ENCODE measurements around the gene FCN3. TPM values are rescaled to one million over a fixed set of nuclear protein-coding genes. Genes with fewer than 3 reads are reported as not detected.

Gene FCN3
- total and polyA plus RNA-seq, 2 donors (not counting 3 experiments of a cell fraction or from before 2014, with no cell fraction given) = 0.15 TPM; not detected in 1

- Histone ChIP-seq H4K20me1 (replicated peaks; ENCODE audit: control insufficient read depth, extremely low read depth, insufficient read depth, low read length) (no peaks in the 10 kb centered on the region), H3K36me3 (ENCODE audit: control insufficient read depth in 2 of 2, extremely low read depth in 1 of 2, insufficient read depth in 2 of 2, low read length in 2 of 2) (peaks cover 3 to 7% of the 10 kb centered on the region in 2 experiments), H3K27ac (ENCODE audit: insufficient read depth, low read depth, low read length) (peak within 1 kb of the TSS; percentile 77), H3K4me1 (ENCODE audit: control insufficient read depth, extremely low read depth, insufficient read depth, low read length) (peaks cover 11% of the 10 kb centered on the region), H3K9ac (replicated peaks; ENCODE audit: extremely low read depth, insufficient read depth, low read length) (peak within 1 kb of the TSS; percentile 92), H3K27me3 (ENCODE audit: control insufficient read depth in 2 of 2, insufficient read depth in 2 of 2, low read length in 2 of 2) (no peaks in the 10 kb centered on the region), H3K4me3 (replicated peaks in 1 of 3; ENCODE audit: insufficient read depth in 1 of 3, low read depth in 1 of 3, low read length in 3 of 3) (peak within 1 kb of the TSS; percentile 47 to 82 (median 68)), H3K4me2 (ENCODE audit: insufficient read depth, low read length) (peak within 1 kb of the TSS; percentile 90), H2AFZ (ENCODE audit: low read depth, low read length) (peak within 1 kb of the TSS; percentile 99), H3K9me3 (replicated peaks; ENCODE audit: control insufficient read depth, insufficient read depth, low read length) (no peaks in the 10 kb centered on the region), H3K79me2 (ENCODE audit: control insufficient read depth, insufficient read depth, low read length) (peaks cover 45% of the 10 kb centered on the region), H3K9me1 (replicated peaks; ENCODE audit: control insufficient read depth, extremely low read depth, insufficient read depth, low read length) (no peaks in the 10 kb centered on the region)
- TF ChIP-seq, protein P1, sequence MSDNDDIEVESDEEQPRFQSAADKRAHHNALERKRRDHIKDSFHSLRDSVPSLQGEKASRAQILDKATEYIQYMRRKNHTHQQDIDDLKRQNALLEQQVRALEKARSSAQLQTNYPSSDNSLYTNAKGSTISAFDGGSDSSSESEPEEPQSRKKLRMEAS (IDR thresholded peaks at IDR 0.05; ENCODE audit: insufficient read depth, insufficient read length) = peak; percentile 17
- no peak for TF ChIP-seq GATA2 (IDR thresholded peaks at IDR 0.05; ENCODE audit: insufficient read depth, insufficient read length, low read depth, low read length)
- TF ChIP-seq POLR2A (IDR thresholded peaks at IDR 0.05; ENCODE audit: low read depth, low read length) = peak; percentile 94
- TF ChIP-seq POLR2AphosphoS5 (IDR thresholded peaks at IDR 0.05; ENCODE audit: insufficient read depth, low read depth, low read length) = peak; percentile 95
- no peak for TF ChIP-seq FOS (IDR thresholded peaks at IDR 0.05; ENCODE audit: borderline replicate concordance, insufficient read depth, low read length)
- TF ChIP-seq JUN (IDR thresholded peaks at IDR 0.05; ENCODE audit: borderline replicate concordance, insufficient read depth, insufficient read length, low read depth) = no peak
- dilution Hi-C loops (cut with MboI; ENCODE audit: extremely low pct_ligation_motif_present, low sequenced_read_pairs) = no loop called here
- no TSS peak for BruUV-seq (replicated peaks)
- FAIRE-seq (peak; percentile 97), DNase-seq (ENCODE audit: low read depth, low spot score) (peak; percentile 97)
- ChIA-PET CTCF (interaction anchor here (0.6 to 1.6 kb wide), 6 partner anchors 11 to 283 kb away, joined by 3 to 20 read pairs (median 3); partner anchors contain the start of gene MAP3K6), POLR2A (no interaction called here)
- intact Hi-C loops (cut with micrococcal nuclease) = loop anchor here (1.0 to 5.0 kb wide), 6 partner anchors 10 to 277 kb away; partner anchors contain the start of genes GPR3 and WASF2
These were observed 52.6 kb downstream of the FCN3 start, which contains the start of gene TMEM222 for GRCh38 chr1:27321813-27322568. Gene TMEM222 (plus strand): TSS chr1:27322163. CDS start chr1:27322198, 35 bp downstream.

Small RNA genes lying within 50 kb of the gene (small RNA-seq; reads per million reads assigned to genes)
- not detected for gene RNU6-48P (ENCODE audit: insufficient read depth, insufficient read length, low read depth, low replicate concordance)

Other genes with a start within 250 kb of the FCN3 start
- 59.2 and 60.5 TPM in 2 replicates for gene SLC9A1, start 219.7 kb downstream of the FCN3 start, total RNA-seq
- 22.8 and 23.7 TPM in 2 replicates for gene SLC9A1, start 219.7 kb downstream of the FCN3 start, polyA plus RNA-seq
- gene WDTC1, start 140.2 kb downstream of the FCN3 start, total RNA-seq = 27.3 and 27.6 TPM in 2 replicates
- 15.4 and 15.9 TPM in 2 replicates for gene WDTC1, start 140.2 kb downstream of the FCN3 start, polyA plus RNA-seq
- 43.1 and 45.8 TPM in 2 replicates for gene TMEM222, start 52.7 kb downstream of the FCN3 start, total RNA-seq
- 76.1 and 103 TPM in 2 replicates for gene TMEM222, start 52.7 kb downstream of the FCN3 start, polyA plus RNA-seq
- not detected in 2 replicates for gene SYTL1, start 32.8 kb downstream of the FCN3 start, total RNA-seq
- 0.04 and 0.29 TPM in 2 replicates for gene SYTL1, start 32.8 kb downstream of the FCN3 start, polyA plus RNA-seq
- gene MAP3K6, start 7.9 kb downstream of the FCN3 start, total RNA-seq = 12.4 and 18.5 TPM in 2 replicates
- 9.9 and 12.7 TPM in 2 replicates for gene MAP3K6, start 7.9 kb downstream of the FCN3 start, polyA plus RNA-seq
- gene CD164L2, start 8.5 kb upstream of the FCN3 start, total RNA-seq = not detected in 2 replicates
- gene CD164L2, start 8.5 kb upstream of the FCN3 start, polyA plus RNA-seq = not detected in 2 replicates
- 1.8 and 2.4 TPM in 2 replicates for gene GPR3, start 17.8 kb upstream of the FCN3 start, total RNA-seq
- 1.8 and 2.2 TPM in 2 replicates for gene GPR3, start 17.8 kb upstream of the FCN3 start, polyA plus RNA-seq
- gene WASF2, start 115.3 kb upstream of the FCN3 start, total RNA-seq = 169 and 172 TPM in 2 replicates
- 75.3 and 76.9 TPM in 2 replicates for gene WASF2, start 115.3 kb upstream of the FCN3 start, polyA plus RNA-seq
- gene AHDC1, start 229.3 kb upstream of the FCN3 start, total RNA-seq = 32.1 and 33.0 TPM in 2 replicates
- gene AHDC1, start 229.3 kb upstream of the FCN3 start, polyA plus RNA-seq = 7.0 and 7.8 TPM in 2 replicates